ENCODE measurements around the gene CARD11.

DNA sequence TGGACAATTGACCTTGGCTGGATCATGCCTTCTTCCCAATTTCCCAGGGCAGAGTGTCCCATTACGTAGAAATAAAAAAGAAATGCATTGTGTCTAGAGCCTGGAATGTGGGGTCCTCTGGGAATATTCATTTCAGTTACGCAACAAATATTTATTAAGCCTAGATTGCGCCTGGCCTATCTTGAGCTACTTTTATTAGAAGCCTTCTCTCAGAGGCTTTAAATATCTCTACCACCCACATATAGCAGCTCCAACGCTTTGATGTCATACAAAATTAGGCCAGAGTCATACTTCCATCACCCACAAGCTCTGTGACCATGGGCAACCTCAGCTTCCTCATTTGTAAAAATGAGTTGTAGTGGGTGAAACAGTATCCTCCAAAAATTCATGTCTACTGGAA is 24.9 kb upstream of the CARD11 start:
- TF ChIP-seq POLR2AphosphoS5 (IDR thresholded peaks at IDR 0.05) (no peak), REST (IDR thresholded peaks at IDR 0.05; ENCODE audit: borderline replicate concordance) (no peak), TAF1 (IDR thresholded peaks at IDR 0.05; ENCODE audit: low read depth) (no peak), CTCF (IDR thresholded peaks at IDR 0.05; ENCODE audit: poor library complexity, severe bottlenecking) (no peak), EP300 (conservative IDR thresholded peaks at IDR 0.05; ENCODE audit: poor library complexity, severe bottlenecking) (no peak), MXI1 (conservative IDR thresholded peaks at IDR 0.05; ENCODE audit: poor library complexity, severe bottlenecking) (no peak)
